Hepatic stellate cell (primary cell): Measurements from ENCODE around the gene CD160.
A peak's percentile ranks its signal among the peaks of the same experiment; 100 is the strongest.
"Not testable (repeated sequence)": the region's sequence is repeated elsewhere in the genome, so short reads cannot be mapped to it uniquely, and the experiment has no call there.

Experiments used
- DNase-seq: peaks from one replicate; pipeline ENCODE4 v3.0.0; 2011; ENCODE audit warnings: low spot score

Gene CD160

GRCh38 chr1:145719230-145720079 is at the start of gene CD160:
Gene CD160, plus strand, starts transcription at chr1:145719499. Its CDS starts 8,829 bp downstream, at chr1:145728328.
- DNase-seq = no peak

GRCh38 chr1:145670995-145671745 is 48.1 kb upstream of the CD160 start:
- not testable (repeated sequence) for DNase-seq

GRCh38 chr1:145673217-145673616 is 46.1 kb upstream of the CD160 start:
- DNase-seq = not testable (repeated sequence)

GRCh38 chr1:145684858-145685257 is 34.4 kb upstream of the CD160 start:
- not testable (repeated sequence) for DNase-seq

DNA sequence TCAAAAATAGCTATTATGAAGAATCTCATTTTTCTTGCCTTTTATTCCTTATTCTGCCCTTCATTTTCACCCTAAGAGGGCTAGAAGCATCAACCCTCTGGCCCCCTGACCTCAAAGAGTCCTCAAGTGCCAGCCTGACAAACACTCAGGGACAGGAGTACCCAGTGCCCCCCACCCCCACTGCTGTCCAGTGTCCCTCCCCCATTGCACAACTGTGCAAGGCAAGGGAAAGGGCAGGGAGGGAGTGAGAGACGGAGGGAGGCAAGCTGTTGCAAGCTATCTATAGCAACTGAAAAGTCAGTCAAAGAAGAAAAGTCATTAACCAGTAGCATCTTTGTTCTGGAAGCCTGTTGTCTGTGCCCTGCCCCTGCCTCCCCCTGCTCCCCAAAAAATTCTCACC is 33.2 kb upstream of the CD160 start:
- not testable (repeated sequence) for DNase-seq

DNA sequence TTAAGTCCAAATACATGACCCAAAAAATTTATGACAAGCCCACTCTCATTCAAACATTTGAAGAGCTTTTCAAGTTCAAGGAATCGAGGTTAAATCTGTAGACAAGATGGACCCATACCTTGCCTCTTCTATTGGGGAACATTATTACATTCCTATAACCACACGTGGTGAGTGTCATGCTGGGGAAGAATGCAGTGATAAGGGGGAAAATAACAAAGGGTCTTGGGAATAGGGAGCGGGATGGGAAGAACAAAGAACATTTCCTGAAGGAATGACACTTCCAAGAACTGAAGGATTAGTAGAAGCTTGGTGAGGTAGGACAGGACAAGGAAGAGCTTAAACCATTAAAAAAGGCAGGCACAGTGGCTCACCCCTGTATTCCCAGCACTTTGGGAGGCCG is 31.0 kb upstream of the CD160 start:
- no peak for DNase-seq

- no peak for DNase-seq
Measured at GRCh38 chr1:145688924-145689323, 30.4 kb upstream of the CD160 start.

- DNase-seq = no peak
Measured at GRCh38 chr1:145689922-145690321, 29.4 kb upstream of the CD160 start.

- peak; percentile 74 for DNase-seq
Measured at GRCh38 chr1:145690587-145691558, 28.4 kb upstream of the CD160 start.

DNA sequence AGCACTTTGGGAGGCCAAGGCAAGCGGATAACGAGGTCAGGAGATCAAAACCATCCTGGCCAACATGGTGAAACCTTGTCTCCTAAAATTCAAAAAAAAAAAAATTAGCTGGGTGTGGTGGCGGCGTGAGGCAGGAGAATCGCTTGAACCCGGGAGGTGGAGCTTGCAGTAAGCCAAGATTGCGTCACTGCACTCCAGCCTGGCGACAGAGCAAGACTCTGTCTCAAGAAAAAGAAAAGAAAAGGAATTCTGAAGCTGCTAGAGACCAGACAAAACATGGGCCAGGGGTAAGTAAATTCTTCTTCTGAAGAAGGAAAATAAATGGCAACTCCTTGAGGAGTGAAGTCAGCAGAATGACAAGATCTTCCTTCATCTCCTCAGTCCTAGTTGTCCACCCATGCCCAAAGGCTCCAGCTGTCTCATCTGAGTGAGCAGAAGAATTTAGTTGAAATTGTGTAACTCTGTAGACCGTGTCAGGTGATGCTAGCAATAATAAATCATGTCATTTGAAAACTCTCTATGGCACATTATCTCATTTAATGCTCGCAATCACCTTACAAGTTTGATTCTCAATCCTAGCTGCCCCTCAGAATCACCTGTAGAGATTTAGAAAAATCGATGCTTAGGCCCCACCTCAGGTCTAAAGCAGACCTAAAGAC is 26.4 kb upstream of the CD160 start:
- DNase-seq = no peak

DNA sequence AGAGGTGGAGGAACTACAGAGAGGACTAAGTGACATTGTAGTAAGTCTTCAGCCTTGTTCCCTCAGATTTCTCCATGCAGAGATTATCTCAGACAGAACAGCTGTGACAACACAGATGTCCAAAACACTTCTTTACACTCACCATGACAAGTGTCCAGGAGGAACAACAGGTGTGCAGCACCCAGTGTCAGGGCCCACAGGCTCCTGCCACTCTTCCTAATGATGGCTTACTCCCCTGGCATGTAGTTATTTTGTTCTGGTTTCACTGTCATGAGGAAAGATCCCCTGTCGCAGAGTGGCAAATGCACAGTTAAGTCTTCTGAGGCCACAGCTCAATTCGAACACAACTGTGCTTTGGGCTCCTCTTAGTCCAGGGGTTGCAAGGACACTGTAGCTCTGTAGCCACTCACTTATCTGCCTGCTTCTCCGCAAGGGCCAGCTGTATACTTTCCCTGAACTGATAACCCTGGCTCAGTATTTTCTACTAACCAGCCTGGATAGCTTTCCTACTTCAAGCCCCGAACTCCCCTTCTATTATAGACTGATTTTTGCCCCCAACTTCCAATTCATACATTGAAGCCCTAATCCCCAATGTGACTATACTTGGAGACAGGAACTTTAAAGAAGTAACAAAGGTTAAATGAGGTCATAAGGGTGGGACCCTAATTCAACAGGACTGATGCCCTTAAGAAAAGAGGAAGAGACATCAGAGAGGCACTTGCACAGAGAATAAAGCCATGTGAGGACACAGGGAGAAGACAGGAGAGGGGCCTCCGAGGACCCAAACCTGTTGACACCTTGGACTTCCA is 23.3 kb upstream of the CD160 start:
- DNase-seq = no peak

DNA sequence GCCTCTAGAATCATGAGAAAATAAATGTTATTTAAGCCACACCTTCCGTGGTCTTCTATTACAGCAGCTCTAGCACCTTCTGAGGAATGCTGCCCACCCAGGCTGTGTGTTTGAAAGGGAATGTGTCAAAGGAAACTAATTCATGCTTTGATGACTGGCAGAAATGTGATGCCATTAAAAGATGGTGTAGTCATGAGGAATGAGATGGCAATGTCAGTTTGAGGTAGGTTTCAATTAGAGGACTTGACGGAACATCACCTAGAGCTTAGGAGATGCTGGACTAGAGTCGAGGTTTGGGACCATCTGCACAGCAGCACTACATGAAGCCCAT is 22.7 kb upstream of the CD160 start:
- no peak for DNase-seq

DNA sequence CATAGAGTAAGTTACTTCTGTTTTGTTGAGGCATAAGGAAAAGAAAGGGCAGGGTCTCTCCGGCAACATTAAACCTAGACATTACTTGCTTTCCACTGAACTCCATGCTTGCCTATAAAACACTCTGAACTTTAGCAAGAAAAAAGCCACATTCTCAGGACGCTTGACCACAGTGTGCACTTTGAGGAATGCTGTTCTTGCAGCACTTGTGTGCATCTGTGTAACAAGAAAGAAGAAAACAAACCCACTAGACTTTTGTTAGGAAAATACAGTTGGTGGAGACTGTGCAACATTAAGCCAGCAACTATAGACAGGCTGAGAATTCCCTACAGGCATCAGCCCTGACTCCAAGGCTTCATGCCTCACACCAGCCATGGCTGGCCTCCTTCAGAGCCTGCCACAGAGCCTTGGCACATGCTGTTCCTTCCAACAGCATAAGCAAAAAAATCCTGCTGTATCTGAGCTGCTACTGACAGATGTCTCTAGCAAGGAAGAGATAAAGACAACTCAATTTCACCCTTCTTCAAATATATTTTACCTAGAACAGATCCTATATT is 17.9 kb upstream of the CD160 start:
- DNase-seq = no peak

DNA sequence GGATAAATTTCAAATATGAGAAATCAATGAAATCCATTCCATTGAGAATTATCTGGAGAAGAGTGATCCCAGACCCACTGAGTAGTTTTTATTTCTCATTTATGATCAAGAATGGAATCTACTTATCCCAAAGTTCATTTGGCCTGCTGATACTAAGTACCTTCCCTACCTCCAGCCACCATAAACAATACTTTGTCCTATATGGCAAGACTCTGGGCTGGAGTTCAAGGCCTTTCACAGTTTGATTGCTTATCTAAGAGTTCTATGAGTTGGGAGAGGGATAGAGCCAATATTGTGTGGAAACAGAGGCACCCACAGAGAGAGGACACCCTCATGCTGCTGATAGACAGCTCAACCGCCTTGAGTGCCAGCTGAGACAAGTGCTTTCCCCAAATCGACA is 17.2 kb upstream of the CD160 start:
- DNase-seq = no peak

DNA sequence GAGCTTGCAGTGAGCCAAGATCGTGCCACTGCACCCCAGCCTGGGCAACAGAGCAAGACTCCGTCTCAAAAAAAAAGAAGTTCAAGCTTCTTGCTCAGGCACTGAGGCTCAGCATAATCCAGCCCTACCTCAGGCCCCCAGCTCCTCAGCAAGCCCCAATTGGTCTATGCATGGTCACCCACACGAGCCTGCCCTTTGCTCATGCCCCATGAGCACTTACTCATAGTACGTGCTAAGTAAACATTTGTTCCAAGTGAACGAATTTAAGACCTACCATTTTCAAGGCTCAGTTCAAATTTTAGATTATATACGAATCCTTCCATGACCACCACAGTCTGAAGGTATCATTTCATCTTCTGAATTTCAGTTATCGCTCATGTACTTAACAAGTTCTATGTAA is 16.5 kb upstream of the CD160 start:
- DNase-seq = no peak

GRCh38 chr1:145705622-145706021 is 13.7 kb upstream of the CD160 start:
- DNase-seq = no peak

- DNase-seq = peak; percentile 47
Measured at GRCh38 chr1:145706086-145706664, 13.1 kb upstream of the CD160 start.

GRCh38 chr1:145707183-145707867 is 12.0 kb upstream of the CD160 start, which contains the start of gene PDZK1:
Gene PDZK1, minus strand, starts transcription at chr1:145707368. Its CDS starts 19,347 bp downstream, at chr1:145688021.
- DNase-seq = no peak

DNA sequence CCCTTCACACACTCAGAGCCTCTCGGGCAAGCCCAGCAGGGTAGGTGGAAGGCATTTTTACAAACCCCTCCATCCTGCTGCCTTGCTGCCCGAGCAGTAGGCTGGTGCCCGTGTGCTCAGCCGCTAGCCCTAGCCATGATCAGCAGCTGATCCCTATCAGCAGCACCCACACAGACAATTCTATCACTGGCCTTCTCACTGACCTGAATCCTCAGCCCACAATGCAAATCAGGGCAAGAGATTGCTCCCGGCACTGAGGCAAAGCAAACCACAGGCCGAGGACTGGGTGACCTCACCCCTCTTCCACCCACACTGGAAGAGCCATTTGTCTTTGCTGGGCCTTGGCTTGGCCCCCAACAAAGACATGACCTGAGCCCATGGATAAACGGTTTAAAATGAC is 11.2 kb upstream of the CD160 start:
- no peak for DNase-seq
